Endothelial cell of umbilical vein (primary cell): ENCODE results near the gene WDHD1. TPM values are rescaled to one million over a fixed set of nuclear protein-coding genes. Genes with fewer than 3 reads are reported as not detected.
"Not testable (repeated sequence)": the region's sequence is repeated elsewhere in the genome, so short reads cannot be mapped to it uniquely, and the experiment has no call there.

ENCODE experiments used
- BruUV-seq: library from RNA; stranded (reverse); fragments of 400-500 nt; replicated peaks from 2 replicates; lab custom pipeline; 2021; lab: Mats Ljungman, UMichigan
- CTCF ChIA-PET: fragments of 300-600, 350-600 bp; sonication (Branson Sonifier 250); formaldehyde crosslinking; loops from one replicate; lab custom pipeline; 2021; ENCODE audit warnings: antibody characterized with exemption, inconsistent platforms; lab: Charles Lee
- POLR2A ChIA-PET: fragments of 300-600, 350-600 bp; sonication (Branson Sonifier 250); formaldehyde crosslinking; loops from one replicate; lab custom pipeline; 2021; ENCODE audit warnings: antibody characterized with exemption, inconsistent platforms; lab: Charles Lee
- DNase-seq: peaks from one replicate; pipeline ENCODE4 v3.0.0-alpha.2; 2011; ENCODE audit warnings: low read depth, low spot score
- FAIRE-seq: peaks from 2 replicates; lab custom pipeline; 2011; peaks lifted over from hg19 to GRCh38; lab: Jason Lieb, UNC
- H2AFZ ChIP-seq: 2 replicates; pipeline ENCODE4 v1.6.0; 2012; ENCODE audit warnings: low read depth, low read length, control low read depth, inconsistent platforms
- H3K27ac ChIP-seq: 2 replicates; pipeline ENCODE4 v1.5.1; 2011; ENCODE audit warnings: low read depth, mild to moderate bottlenecking, control low read depth, low read length, moderate library complexity; ENCODE audit not compliant: insufficient read depth
- H3K27me3 ChIP-seq, 2 experiments: 2 replicates each; pipeline versions ENCODE4 v1.6.0 to v1.6.1; 2011; ENCODE audit warnings: low read length in 2 of 2, mixed read lengths in 1 of 2; ENCODE audit not compliant: control insufficient read depth in 2 of 2, insufficient read depth in 2 of 2
- H3K36me3 ChIP-seq, 2 experiments: 2 replicates in 1 of 2; 3 replicates in 1 of 2; pipeline ENCODE4 v1.5.1; 2011; ENCODE audit warnings: low read length in 2 of 2, mild to moderate bottlenecking in 1 of 2, moderate library complexity in 1 of 2; ENCODE audit not compliant: control insufficient read depth in 2 of 2, insufficient read depth in 2 of 2; ENCODE audit errors: extremely low read depth in 1 of 2
- H3K4me1 ChIP-seq: 3 replicates; pipeline ENCODE4 v1.5.1; 2011; ENCODE audit warnings: mild to moderate bottlenecking, low read length; ENCODE audit not compliant: control insufficient read depth, insufficient read depth; ENCODE audit errors: extremely low read depth
- H3K4me2 ChIP-seq: 2 replicates; pipeline ENCODE4 v1.6.1; 2011; ENCODE audit warnings: low read length, control low read depth, mixed read lengths; ENCODE audit not compliant: insufficient read depth
- H3K4me3 ChIP-seq, 3 experiments: fragments of 200-600 bp in 1 of 3; sonication (generic), shearing (Covaris generic) in 1 of 3; replicated peaks in 1 of 3; 2 replicates each; pipeline ENCODE4 v1.5.1; 2011 to 2016; ENCODE audit warnings: control low read depth in 3 of 3, low read length in 3 of 3, mild to moderate bottlenecking in 2 of 3, inconsistent platforms in 1 of 3, low read depth in 1 of 3, moderate library complexity in 1 of 3; ENCODE audit not compliant: insufficient read depth in 1 of 3
- H3K79me2 ChIP-seq: 2 replicates; pipeline ENCODE4 v1.6.0; 2012; ENCODE audit warnings: low read length, inconsistent platforms; ENCODE audit not compliant: control insufficient read depth, insufficient read depth
- H3K9ac ChIP-seq: replicated peaks from 2 replicates; pipeline ENCODE3; 2011; ENCODE audit warnings: low read length, control low read depth; ENCODE audit not compliant: insufficient read depth; ENCODE audit errors: extremely low read depth
- H3K9me1 ChIP-seq: replicated peaks from 3 replicates; pipeline ENCODE4 v1.6.0; 2011; ENCODE audit warnings: mild to moderate bottlenecking, low read length; ENCODE audit not compliant: control insufficient read depth, insufficient read depth; ENCODE audit errors: extremely low read depth
- H3K9me3 ChIP-seq: replicated peaks from 2 replicates; pipeline ENCODE4 v1.5.1; 2012; ENCODE audit warnings: low read length, inconsistent platforms; ENCODE audit not compliant: control insufficient read depth, insufficient read depth
- H4K20me1 ChIP-seq: replicated peaks from 2 replicates; pipeline ENCODE3; 2011; ENCODE audit warnings: mild to moderate bottlenecking, low read length; ENCODE audit not compliant: control insufficient read depth, insufficient read depth; ENCODE audit errors: extremely low read depth
- CTCF ChIP-seq, 2 donors: IDR thresholded peaks; 1 replicate in 1 of 2; 2 replicates in 1 of 2; pipeline ENCODE4 v1.5.1; 2011; ENCODE audit warnings: low read length in 2 of 2, mild to moderate bottlenecking in 2 of 2, moderate library complexity in 2 of 2, control low read depth in 1 of 2, inconsistent platforms in 1 of 2, low read depth in 1 of 2; ENCODE audit not compliant: insufficient read depth in 1 of 2; ENCODE audit errors: extremely low read depth in 1 of 2
- EZH2 ChIP-seq: IDR thresholded peaks from 2 replicates; pipeline ENCODE4 v1.6.1; 2012; ENCODE audit warnings: borderline replicate concordance, low read depth, mild to moderate bottlenecking, moderate library complexity, low read length, inconsistent platforms; ENCODE audit not compliant: severe bottlenecking
- FOS ChIP-seq: IDR thresholded peaks from 2 replicates; pipeline ENCODE4 v1.6.1; 2011; ENCODE audit warnings: mild to moderate bottlenecking, low read length, moderate library complexity, borderline replicate concordance; ENCODE audit not compliant: insufficient read depth
- GATA2 ChIP-seq: IDR thresholded peaks from 2 replicates; pipeline ENCODE4 v1.7.0; 2011; ENCODE audit warnings: low read depth, mild to moderate bottlenecking, moderate library complexity, mixed read lengths, low read length; ENCODE audit not compliant: insufficient read length, insufficient read depth
- JUN ChIP-seq: IDR thresholded peaks from 2 replicates; pipeline ENCODE4 v1.6.1; 2011; ENCODE audit warnings: borderline replicate concordance, low read depth; ENCODE audit not compliant: insufficient read length, insufficient read depth
- MAX ChIP-seq: IDR thresholded peaks from 2 replicates; pipeline ENCODE4 v1.6.1; 2011; ENCODE audit not compliant: insufficient read depth, insufficient read length
- MYC ChIP-seq: IDR thresholded peaks from one replicate; pipeline ENCODE4 v1.6.1; 2011; ENCODE audit warnings: mild to moderate bottlenecking, low read depth, low read length
- POLR2A ChIP-seq: IDR thresholded peaks from 2 replicates; pipeline ENCODE4 v1.6.1; 2012; ENCODE audit warnings: low read depth, mild to moderate bottlenecking, control low read depth, low read length
- POLR2AphosphoS5 ChIP-seq: IDR thresholded peaks from 2 replicates; pipeline ENCODE4 v1.6.1; 2012; ENCODE audit warnings: low read depth, mild to moderate bottlenecking, control low read depth, low read length, moderate library complexity; ENCODE audit not compliant: insufficient read depth
- dilution Hi-C: fragments of 300-500 bp; cut with MboI; formaldehyde crosslinking; loops from one replicate; pipeline ENCODE4 v1.15.0; 2019; ENCODE audit warnings: low sequenced_read_pairs; ENCODE audit not compliant: extremely low pct_ligation_motif_present
- intact Hi-C: fragments of 100-400 bp; cut with micrococcal nuclease; formaldehyde crosslinking; loops from one replicate; pipeline ENCODE4 v1.10.0; 2022
- polyA plus RNA-seq, 4 experiments: library from polyadenylated mRNA; depleted of rRNA in 3 of 4; stranded (reverse) in 3 of 4; unstranded in 1 of 4; fragments of >200 nt; gene quantifications; 2 replicates each; pipeline versions ENCODE4 v1.2.1 to v1.2.3, GENCODE V29; 2011 to 2012; ENCODE audit warnings: missing spikeins in 1 of 4
- total RNA-seq: library from RNA; stranded (reverse); gene quantifications from 2 replicates; pipeline ENCODE4 v1.2.3, GENCODE V29; 2021

The WDHD1 gene
- total and polyA plus RNA-seq, 2 donors (not counting 3 experiments of a cell fraction or from before 2014, with no cell fraction given): 3.1 to 22.5 TPM

- peaks cover 28% of the 10 kb centered on the region for H3K79me2 ChIP-seq
- POLR2A ChIA-PET: interaction anchor here (1.1 kb wide), 1 partner anchor 13 kb away, joined by 3 read pairs; the partner anchor contains the start of gene MAPK1IP1L
- no peaks in the 10 kb centered on the region for H3K27me3 ChIP-seq
- H3K4me1 ChIP-seq: no peaks in the 10 kb centered on the region
- no peak overlapping the region for H3K27ac ChIP-seq
- no TSS peak for BruUV-seq
- no peak for TF ChIP-seq GATA2
- no peak for TF ChIP-seq POLR2AphosphoS5
- no peak for TF ChIP-seq POLR2A
- no peak for TF ChIP-seq FOS
- TF ChIP-seq EZH2: no peak
- no peak for TF ChIP-seq JUN
- TF ChIP-seq CTCF (IDR thresholded peaks at IDR 0.05; ENCODE audit: extremely low read depth in 1 of 2, insufficient read depth in 1 of 2, low read depth in 1 of 2, low read length in 2 of 2): no peak
- TF ChIP-seq MAX: no peak
- TF ChIP-seq MYC: no peak
- dilution Hi-C loops: no loop called here
- H3K36me3 ChIP-seq: peaks cover 2 to 14% of the 10 kb centered on the region in 2 experiments
- H2AFZ ChIP-seq: no peak overlapping the region
- no peaks in the 10 kb centered on the region for H4K20me1 ChIP-seq
- H3K4me2 ChIP-seq: no peak overlapping the region
- intact Hi-C loops: no loop called here
- no peaks in the 10 kb centered on the region for H3K9me3 ChIP-seq
- H3K9ac ChIP-seq: no peak overlapping the region
- no peaks in the 10 kb centered on the region for H3K9me1 ChIP-seq
- no peak for FAIRE-seq
- no peak overlapping the region for H3K4me3 ChIP-seq
- DNase-seq: no peak
- CTCF ChIA-PET: interaction anchor here (1.3 to 2.2 kb wide), 2 partner anchors 9 to 13 kb away, joined by 3 to 9 read pairs; partner anchors contain the start of gene MAPK1IP1L
Measured at GRCh38 chr14:55038708-55039107, 11.8 kb upstream of the WDHD1 start.

- H3K4me3 ChIP-seq, H2AFZ ChIP-seq, BruUV-seq, dilution Hi-C loops, DNase-seq, H3K9me1 ChIP-seq, H3K27ac ChIP-seq, H3K9ac ChIP-seq, H3K4me2 ChIP-seq, H3K4me1 ChIP-seq, H3K36me3 ChIP-seq, H3K27me3 ChIP-seq, intact Hi-C loops, FAIRE-seq, H4K20me1 ChIP-seq, H3K9me3 ChIP-seq: not testable (repeated sequence)
- CTCF ChIA-PET: interaction anchor here (1.3 to 2.2 kb wide), 2 partner anchors 8 to 13 kb away, joined by 3 to 9 read pairs; partner anchors contain the start of gene MAPK1IP1L
- POLR2A ChIA-PET: interaction anchor here (1.1 kb wide), 1 partner anchor 13 kb away, joined by 3 read pairs; the partner anchor contains the start of gene MAPK1IP1L
- peaks cover 30% of the 10 kb centered on the region for H3K79me2 ChIP-seq
Measured at GRCh38 chr14:55037995-55038394, 11.1 kb upstream of the WDHD1 start.
